ENCODE results near the gene MGLL.
"Not testable (repeated sequence)": the region's sequence is repeated elsewhere in the genome, so short reads cannot be mapped to it uniquely, and the experiment has no call there.

MGLL gene

GRCh38 chr3:127718245-127718915 is 103.9 kb downstream of the MGLL start:
- DNase-seq = no peak

GRCh38 chr3:127717357-127718244 is 104.7 kb downstream of the MGLL start:
- no peak for DNase-seq

- DNase-seq = no peak
Observed at GRCh38 chr3:127716384-127716783, 105.9 kb downstream of the MGLL start.

GRCh38 chr3:127715532-127715931 is 106.8 kb downstream of the MGLL start:
- DNase-seq = no peak

- DNase-seq = no peak
Observed at GRCh38 chr3:127714866-127715265, 107.4 kb downstream of the MGLL start.

GRCh38 chr3:127714125-127714571 is 108.2 kb downstream of the MGLL start:
- DNase-seq = no peak

- DNase-seq = no peak
Observed at GRCh38 chr3:127712881-127713771, 109.2 kb downstream of the MGLL start.

GRCh38 chr3:127712461-127712860 is 109.9 kb downstream of the MGLL start:
- DNase-seq = no peak

GRCh38 chr3:127711896-127712295 is 110.4 kb downstream of the MGLL start:
- no peak for DNase-seq

GRCh38 chr3:127711021-127711695 is 111.2 kb downstream of the MGLL start:
- DNase-seq = no peak

GRCh38 chr3:127710155-127710941 is 112.0 kb downstream of the MGLL start:
- DNase-seq = no peak

GRCh38 chr3:127709320-127710060 is 112.8 kb downstream of the MGLL start:
- no peak for DNase-seq

- DNase-seq = no peak
Observed at GRCh38 chr3:127708837-127709236, 113.5 kb downstream of the MGLL start.

GRCh38 chr3:127707851-127708411 is 114.4 kb downstream of the MGLL start:
- no peak for DNase-seq

- DNase-seq = no peak
Observed at GRCh38 chr3:127706785-127707351, 115.4 kb downstream of the MGLL start.

- no peak for DNase-seq
Observed at GRCh38 chr3:127706312-127706711, 116.0 kb downstream of the MGLL start.

- DNase-seq = not testable (repeated sequence)
Observed at GRCh38 chr3:127704840-127705239, 117.5 kb downstream of the MGLL start.

- no peak for DNase-seq
Observed at GRCh38 chr3:127702151-127702578, 120.2 kb downstream of the MGLL start.

- DNase-seq = no peak
Observed at GRCh38 chr3:127701280-127701911, 120.9 kb downstream of the MGLL start.

GRCh38 chr3:127700406-127700805 is 121.9 kb downstream of the MGLL start:
- DNase-seq = no peak

Measured in CD4-positive, alpha-beta T cell treated with Interleukin-17A for 1 hour (primary cell).